ENCODE results near the gene NFILZ.

Gene NFILZ, protein sequence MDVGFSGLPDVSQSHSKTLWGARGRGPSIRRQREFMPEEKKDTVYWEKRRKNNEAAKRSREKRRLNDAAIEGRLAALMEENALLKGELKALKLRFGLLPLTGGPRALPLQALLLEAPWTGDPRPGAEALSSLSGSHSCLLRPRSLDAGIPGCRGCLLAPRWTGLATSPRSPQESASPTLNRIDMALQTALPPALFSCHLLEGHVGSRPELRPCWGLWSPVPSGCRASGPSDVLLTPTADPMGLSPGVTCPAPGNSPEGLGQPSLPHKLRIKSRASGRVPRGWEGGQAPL

DNA sequence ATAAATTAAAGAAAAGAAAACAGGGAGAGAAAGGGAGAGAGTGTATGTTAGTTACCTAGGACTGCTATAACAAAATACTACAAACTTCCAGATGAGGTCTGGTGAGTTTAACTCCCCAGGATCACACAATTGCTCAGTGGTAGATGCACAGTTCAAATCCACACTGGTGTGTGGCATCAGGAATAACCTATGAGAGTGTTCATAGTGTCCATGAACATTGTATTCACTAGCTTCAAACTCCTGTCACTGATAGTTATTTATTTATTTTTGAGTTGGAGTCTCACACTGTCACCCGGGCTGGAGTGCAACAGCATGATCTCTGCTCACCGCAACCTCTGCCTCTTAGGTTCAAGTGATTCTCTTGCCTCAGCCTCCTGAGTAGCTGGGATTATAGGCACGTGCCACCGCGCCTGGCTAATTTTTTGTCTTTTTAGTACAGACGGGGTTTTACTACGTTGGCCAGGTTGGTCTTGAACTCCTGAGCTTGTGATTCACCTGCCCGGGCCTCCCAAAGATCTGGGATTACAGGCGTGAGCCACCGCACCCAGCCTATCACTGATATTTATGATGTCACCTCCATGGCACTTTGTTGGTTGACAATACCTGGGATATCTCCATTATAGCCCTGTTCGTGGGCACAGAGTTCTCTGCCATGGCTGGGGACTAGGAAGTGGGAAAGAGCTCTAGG lies at the start of gene NFILZ:
TSS of gene NFILZ (plus strand) at position 638 of the 688 bp plus-strand sequence. CDS start 46,133 bp downstream, outside the sequence.
- no peak for DNase-seq

DNA sequence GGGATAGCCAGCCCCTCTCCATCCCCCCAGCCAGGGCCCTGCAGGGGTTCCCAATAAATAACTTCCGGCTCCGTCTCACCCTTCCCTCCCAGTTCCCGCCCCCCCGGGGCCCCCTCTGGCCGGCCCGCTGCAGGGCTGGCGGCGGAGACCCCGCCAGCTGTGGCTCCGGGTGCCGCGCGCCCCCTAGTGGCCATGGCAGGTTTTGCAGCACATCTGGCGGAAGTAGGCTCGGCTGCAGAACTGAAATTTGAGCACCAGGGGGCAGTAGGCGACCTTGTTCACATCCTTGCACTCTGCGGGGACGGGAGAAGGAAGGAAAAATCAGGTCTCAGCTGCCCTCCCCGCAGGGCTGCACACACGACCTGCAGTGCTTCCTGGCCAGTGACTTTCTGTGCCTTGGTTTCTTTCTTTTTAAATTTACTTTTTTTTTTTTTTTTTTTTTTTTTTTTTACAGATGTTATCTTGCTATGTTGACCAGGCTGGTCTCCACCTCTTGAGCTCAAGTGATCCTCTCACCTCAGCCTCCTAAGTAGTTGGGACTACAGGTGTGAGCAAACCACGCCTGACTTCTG lies 49.6 kb upstream of the NFILZ start:
- peak; percentile 38 for DNase-seq

DNA sequence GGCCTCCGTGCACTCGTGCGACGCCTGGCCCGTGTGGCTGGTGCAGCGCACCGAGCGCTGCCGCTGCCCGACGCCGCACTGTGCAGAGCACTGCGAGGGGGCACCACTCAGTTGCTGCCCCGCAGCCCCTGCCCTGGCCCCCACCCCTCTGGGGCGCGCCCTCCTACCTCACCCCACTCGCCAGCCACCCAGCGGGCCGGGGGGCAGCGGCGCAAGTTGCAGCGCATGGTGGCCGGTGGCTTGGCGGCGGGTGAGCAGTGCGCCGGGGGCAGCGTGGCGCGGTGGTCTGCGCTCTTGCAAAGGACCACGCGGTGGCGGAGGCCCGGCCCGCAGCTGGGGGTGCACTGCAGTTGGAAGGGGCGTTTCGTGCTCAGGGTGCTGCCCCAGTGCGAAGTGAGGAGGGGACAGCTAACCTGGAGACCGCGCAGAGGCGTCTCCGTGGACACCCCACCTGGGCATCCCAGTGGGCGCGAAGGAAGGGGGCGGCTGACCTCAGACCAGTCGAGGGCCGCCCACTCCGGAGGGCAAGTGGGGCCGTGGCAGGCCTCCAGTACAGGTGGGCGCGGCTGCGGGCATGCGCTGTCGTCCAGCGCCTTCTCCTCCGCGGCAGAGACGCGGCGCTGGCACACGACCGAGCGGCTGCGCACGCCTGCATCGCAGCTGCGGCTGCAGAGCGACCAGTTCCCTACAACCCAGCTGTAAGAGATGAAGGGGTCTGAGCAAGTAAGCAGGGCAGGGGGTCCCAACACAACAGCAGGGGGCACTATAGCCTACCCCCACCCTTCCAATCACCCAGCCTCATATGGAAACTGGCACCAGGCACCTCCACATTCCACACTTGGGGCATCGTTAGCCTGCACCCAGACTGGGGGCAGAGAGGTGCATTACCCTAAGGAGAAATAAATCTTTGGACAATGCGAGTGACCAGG lies 45.2 kb upstream of the NFILZ start:
- DNase-seq: no peak

DNA sequence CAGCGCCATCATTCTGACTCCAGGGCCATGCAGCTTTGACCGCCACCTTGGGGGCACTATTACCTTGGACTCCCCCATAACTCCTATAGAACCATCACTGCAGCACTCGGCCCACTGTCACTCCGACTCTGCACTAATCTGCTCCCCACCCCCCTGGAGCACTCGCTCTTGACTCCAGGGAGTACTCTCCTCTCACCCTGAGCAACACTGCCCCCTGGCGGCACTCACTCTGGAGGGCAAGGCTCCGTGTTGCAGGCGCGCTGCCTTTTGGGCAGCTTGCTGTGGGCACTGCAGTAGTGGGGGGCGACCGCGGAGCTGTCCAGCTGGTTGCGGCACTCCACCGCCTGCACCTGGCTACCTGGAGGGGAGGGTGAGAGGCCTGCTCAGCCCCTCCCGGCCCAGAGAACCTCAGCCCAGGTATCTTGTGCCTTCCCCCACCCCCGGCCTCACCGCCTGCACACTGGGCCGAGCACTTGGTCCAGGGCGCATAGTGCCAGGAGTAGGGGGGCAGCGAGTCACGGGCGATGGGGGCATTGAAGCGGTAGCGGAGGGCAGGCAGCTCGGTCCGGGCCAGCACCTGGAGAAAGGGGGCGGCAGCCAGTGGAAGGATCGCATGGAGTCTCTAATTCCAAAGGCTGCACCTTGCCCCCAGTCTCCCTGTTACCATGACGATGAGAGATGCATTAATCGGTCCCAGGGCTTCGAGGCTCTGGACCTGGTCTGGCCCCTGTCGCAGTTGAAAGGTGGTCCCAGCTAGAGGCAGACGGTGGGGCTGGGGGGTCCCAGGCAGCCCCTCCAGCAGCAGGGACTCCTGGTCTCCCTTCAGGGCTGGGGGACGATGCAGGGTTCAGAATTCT lies 44.3 kb upstream of the NFILZ start:
- no peak for DNase-seq

DNA sequence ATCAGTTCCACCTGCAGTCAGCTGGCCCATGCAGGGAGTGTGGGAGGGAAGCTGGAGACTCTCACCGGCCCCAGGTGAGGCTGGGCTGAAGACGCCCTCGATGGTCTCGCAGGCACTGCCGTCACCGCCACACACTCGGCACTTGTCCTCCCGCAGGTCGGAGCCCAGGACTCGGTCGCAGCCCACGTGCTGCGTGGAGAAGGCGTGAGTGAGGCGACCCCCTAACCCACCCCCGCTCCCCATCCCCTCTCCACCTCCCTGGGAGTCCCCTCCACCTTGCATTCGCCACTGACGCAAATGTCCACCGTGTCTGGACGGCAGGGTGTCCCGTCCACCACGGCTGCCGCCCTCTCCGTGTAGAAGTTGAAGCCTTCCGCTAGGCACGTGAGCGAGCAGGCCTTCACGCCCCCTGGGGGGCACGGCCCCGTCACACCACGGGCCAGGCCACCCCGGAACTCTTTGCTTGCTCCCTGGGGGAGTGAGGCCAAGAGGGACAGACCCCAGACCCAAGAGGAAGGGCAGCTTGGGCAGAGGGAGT lies 41.2 kb upstream of the NFILZ start:
- no peak for DNase-seq

DNA sequence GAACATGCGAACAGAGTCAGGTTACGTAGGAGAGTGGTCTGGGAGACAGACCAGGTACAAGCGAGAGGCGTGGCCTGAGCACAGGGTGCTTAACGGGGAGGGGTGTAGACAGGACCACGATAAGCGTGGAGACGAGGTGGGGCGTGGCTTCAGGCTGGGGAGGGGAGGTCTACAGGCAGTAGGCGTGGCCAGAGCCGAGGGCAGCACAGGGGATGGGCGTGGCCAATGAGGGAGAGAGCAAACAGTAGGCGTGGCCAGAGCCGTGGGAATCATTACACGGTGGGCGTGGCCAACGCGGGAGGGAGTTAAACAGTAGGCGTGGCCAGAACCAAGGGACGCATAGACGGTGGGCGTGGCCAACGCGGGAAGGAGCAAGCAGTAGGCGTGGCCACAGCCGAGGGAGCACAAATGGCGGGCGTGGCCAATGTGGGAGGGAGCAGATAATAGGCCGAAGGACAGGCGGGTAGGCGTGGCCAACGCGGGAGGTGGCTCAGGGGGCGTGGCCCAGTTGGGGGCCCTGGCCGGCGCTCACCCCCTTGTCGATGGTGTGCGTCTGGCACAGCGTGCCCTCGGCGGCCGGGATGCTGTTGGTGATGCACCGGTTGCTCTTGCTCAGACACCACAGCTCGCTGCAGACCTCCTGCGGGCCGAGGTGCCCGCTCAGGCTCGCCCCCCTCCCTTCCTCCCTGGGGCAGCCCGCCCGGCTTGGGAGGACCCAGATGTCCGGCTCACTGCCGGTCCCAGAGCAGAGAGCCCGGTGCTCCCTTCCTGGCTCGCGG lies 38.0 kb upstream of the NFILZ start:
- no peak for DNase-seq

DNA sequence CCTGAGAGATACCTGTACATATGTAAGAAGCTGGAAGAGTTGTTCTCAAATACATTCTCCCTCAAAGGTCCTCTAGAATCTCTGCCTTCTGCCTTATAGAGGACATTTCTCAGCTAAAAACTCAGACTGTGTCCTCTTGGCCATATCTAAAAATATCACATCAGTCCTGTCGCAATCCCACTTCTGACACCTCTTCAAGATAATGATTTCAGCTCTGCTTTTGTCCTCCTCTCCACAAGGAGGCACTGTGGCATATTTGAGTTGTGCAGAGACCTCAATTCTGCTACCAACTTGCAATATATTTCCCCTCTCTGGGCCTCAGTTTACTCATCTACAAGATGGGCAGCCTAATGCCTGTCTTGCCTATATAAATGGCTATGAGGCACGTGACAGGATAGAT lies 36.5 kb upstream of the NFILZ start:
- DNase-seq: no peak

DNA sequence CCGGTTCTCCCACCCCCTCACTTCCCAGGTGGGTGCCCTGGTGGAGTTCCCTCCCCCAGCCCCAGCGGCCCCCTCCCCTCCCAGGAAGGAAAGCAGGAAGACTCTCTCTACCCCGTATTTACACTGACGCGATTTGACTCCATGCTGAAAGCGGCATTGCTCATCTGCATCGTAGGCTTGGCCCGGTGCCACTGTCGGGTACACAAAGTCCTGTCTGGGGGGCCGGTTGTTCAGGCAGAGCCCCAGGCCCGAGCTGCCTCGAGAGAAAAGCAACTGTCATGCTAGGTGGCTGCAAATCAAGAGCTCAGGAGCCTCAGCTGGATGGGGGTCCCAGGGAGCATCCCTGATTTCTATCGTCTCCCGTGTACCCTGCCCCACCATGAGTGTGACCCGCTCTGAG lies 34.8 kb upstream of the NFILZ start:
- no peak for DNase-seq

DNA sequence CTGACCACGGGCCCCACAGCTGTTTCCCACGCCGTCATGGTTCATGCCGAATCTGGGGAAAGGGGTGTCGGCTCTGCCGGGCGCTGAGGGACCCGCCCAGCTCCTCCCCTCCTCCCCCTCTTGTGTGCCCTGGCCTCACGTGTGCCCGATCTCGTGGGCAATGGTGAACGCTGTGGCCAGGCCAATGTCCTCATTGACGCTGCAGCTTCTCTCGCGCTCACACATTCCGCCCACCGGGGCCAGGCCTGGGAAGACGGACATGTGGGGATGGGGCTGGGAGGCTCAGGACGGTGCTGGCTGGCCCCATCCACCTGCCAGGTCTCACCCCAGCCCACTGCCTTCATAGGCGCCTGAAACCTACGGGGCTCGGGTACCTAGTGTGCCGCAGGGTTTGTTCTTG lies 34.3 kb upstream of the NFILZ start:
- no peak for DNase-seq

DNA sequence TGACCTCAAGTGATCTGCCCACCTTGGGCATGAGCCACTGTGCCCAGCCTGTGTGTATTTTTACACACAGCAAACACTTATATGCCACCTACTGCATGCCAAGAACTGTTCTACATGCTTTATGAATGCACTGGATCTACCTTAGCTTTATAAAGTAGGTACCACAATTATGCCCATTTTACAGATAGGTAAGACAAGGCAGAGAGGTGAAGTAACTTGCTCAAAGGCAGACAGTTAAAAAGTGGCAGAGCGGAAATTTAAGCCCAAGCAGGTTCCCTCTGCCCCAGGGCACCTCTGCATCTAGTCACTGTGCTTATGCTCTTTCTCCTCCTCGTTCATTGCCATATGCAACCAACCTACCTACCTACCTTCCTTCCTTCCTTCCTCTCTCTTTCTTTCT lies 30.4 kb upstream of the NFILZ start:
- DNase-seq: no peak

DNA sequence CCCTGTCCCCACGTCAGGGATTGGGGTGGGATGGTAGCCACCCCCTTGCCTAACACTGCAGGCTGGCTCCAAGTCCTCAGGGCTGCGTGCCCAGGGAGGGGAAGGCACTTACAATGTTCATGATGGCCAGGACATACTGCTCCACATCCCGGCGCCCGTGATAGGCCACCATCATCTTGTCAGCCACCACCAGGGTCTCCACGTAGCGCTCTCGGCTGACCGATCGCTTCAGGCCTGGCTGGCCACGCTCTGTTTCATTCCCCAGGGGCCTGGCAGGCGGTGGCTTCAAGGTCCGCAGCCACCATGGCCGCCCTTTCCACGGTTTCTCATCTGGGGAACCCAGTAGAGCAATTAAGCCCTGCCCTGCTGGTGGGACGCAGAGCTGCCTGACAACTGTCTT lies 29.6 kb upstream of the NFILZ start:
- no peak for DNase-seq

DNA sequence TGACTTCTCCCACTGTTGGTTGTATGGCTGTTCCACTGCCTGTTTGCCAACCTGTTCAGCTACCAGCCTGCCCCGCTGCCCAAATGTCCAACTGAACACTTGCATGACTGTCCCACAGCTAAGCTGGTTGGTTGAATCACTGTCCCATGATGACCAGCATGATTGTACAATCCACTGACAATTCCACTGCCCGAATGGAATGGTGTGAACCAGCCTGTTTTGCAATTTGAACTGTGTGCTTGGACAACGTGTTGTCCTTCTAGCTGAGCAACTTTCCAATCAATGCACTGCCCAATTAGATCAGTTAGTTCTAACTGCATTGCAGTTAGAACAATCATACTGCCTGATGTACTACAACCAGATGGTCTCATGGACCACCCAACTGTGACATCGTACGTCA lies 28.6 kb upstream of the NFILZ start:
- DNase-seq: no peak

DNA sequence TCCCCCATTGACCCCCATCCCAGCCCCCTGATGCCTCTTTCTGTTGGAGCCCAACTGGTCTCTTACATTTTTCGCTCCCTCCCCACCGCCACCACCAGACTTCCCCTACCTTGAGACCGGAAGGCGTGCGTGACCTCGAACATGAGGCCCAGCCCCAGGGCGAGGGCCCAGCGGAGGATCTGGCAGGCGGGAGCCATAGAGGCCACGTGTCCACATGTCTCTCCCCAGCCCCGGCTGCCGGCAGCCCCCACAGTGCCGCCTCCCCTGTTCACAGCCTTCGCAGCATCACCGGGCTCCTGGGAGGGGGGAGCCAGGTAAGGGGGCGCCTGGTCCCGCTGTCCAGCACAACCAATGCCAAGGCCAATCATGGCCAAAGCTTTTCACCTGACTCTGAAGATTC lies 24.9 kb upstream of the NFILZ start:
- no peak for DNase-seq

DNA sequence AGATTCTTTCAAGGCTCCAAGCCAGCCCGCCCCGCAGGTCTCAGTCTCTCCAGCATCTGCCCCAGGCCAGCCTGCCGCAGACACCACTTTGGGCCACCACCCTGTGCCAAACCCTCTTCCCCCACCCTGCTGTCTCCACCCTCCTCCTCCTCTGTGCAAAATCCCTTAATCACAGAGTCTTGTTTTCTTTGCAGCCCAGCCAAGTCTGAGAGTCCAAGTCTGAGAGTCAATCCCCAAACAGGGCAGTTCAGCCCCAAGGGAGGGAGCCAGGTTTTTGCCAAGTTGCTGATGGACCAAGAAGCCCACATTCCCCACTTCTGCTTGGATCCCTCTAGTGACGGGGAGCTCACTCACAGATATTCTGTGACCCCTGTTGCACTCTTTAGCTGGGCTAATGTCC lies 23.0 kb upstream of the NFILZ start:
- DNase-seq: no peak

DNA sequence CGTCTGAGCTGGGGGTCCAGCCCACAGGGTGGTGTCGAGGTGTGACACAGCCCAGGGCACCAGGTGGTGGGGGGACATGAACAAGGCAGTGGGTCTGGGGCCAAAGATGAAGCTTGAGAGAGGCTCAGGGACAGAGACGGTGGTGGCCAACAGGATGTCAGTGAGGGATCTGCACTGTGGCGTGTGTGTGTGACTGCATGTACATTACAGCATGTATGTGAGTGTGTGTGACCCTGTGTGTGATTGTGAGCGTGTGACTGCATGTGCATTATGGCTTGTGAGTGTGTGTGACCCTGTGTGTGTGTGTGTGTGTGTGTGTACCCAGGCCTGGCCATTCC lies 21.5 kb upstream of the NFILZ start:
- no peak for DNase-seq

DNA sequence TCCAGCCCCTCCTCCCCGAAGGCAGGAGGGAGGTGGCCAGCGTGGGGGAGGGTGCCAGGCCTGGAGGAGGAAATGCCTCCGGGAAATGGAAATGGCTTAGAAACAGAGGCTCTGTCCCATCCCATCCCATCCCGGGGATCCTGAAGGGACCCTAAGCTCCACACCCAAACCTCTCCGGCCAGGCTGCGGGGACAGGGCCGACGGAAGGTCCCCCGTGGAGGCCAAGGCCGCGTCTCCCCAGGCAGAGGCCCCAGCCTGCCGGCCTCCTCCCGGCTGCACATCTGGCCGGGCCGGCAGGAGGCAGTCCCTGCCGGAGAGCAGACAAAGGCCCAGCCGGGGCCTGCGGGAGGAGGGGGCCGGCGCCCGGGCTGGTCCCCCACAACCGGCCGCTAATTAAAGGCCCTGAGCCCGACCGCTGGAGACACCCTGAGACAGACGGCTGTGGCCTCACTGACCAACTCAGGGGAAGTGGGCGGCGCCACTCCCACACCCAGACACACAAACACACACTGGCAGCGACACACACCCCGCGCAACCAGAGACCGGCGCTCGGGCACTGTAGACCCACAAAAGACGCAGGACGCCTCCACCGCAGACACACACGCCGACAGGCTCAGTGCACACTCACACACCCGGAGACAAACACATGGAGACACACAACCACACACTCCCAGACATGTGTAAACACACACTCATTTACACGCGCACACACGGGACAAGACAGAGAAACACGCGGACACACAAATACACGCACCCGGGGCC lies 21.0 kb upstream of the NFILZ start:
- DNase-seq: no peak

DNA sequence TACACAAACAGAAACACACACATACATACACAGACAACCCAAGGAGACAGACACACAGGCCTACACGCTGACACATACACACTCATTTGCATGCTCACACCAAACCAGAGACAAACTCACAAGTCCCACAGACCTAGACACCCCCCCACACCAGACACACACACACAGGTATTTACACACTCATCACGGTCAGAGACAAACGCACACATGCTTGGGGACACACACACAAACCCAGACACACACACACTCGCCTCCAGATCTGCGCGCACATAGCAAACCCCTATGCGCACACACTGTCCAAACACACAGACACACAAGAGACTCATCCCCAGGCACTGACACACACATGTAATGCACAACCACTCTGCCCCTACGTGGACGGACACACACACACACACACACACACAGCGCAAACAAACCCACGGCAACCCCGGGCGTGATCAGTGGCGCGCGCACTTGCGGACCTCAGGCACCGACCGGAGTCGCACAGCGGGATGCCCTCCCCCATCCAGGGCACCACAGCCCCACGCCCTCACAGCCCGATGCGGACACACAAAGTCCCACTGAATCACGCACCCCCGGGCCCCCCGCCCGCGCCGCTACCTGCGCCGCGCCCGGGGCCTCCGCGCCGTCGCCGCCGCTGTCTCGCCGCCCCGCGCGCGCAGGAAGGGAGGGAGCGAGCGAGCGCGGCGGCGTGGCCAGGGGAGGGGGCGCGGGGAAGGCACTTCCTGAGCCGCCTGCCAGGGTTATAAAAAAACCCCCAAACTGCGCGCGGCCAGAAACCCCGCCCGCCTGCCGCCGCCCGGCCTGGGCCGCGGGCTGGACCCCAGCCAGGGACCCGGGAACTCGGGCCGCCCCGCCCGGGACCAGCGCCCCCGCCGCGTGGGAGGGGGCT lies 20.1 kb upstream of the NFILZ start, which contains the start of gene ADAMTS10:
TSS of gene ADAMTS10 (minus strand) at position 675 of the 895 bp plus-strand sequence. CDS start 5,005 bp downstream, outside the sequence.
- DNase-seq: no peak

DNA sequence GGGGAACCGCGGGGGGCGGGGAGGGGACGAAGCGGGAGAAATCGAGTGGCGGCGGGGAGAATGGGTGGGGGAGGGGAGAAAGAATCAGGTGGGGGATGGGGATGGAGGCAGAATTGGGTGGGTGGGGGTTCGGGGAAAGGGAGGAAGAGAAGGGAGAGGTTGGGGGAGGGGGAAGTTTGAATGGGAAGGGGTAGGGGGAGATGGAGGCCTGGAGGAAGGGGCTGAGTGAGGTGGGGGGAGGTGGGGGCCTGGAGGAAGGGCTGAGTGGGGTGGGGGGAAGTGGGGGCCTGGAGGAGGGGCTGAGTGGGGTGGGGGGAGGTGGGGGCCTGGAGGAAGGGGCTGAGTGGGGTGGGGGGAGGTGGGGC lies 19.5 kb upstream of the NFILZ start:
- DNase-seq: no peak

DNA sequence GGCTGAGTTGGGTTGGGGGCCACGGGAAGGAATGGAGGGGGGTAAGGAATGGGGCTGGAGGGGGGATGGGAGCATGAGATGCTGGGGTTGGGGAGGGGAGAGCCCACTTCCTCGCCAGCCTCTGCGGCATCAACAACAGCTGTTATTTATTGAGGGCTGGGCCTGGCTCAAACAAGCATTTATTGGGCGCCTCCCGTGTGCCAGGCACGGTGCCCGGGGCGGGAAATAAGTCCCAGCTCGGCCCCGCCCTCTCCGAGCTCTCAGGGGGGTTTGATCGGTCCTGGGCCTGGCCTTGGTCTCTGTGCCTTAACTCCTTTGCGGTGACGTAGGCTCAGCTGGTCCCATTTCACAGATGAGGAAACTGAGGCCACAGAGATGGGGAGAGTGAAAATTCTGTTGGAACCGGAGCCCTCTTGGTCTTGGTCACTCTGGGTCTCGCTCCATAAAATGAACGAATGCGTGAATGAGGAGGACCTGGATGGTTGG lies 19.0 kb upstream of the NFILZ start:
- DNase-seq: no peak

All from NCI-H2171 (cell line).